ENCODE results near the gene SETBP1. TPM values are rescaled to one million over a fixed set of nuclear protein-coding genes. Genes with fewer than 3 reads are reported as not detected.

The SETBP1 gene
- total RNA-seq, 1 experiment from 2014 or later = 0.05 TPM

DNA sequence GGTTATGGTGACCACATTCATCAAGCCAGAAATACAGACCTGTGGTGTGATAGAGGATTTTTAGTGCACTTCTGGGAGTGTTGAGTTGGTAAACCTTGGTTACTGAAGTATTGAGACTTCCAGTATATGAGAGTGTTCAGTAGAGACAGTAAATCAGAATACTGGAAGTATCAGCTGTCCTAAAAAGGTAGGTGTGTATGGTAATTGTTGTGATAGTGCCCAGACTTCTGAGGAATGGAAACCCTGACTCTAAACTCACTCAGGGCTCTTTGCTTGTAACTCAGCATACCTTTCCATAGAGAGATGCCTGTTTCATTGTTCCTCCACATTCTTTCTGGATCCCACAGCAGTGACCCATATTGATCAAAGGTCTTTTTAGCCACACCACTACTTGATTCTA, 217.1 kb downstream of the SETBP1 start (continued):
- TF ChIP-seq ELF1 (IDR thresholded peaks at IDR 0.05; ENCODE audit: borderline replicate concordance, low read depth) = no peak
- no peak for TF ChIP-seq POLR2AphosphoS5 (IDR thresholded peaks at IDR 0.05; ENCODE audit: low read depth, low read length)
- TF ChIP-seq TCF7L2 (IDR thresholded peaks at IDR 0.05; ENCODE audit: borderline replicate concordance, extremely low read depth, insufficient read depth, insufficient read length) = no peak
- TF ChIP-seq, protein P1, sequence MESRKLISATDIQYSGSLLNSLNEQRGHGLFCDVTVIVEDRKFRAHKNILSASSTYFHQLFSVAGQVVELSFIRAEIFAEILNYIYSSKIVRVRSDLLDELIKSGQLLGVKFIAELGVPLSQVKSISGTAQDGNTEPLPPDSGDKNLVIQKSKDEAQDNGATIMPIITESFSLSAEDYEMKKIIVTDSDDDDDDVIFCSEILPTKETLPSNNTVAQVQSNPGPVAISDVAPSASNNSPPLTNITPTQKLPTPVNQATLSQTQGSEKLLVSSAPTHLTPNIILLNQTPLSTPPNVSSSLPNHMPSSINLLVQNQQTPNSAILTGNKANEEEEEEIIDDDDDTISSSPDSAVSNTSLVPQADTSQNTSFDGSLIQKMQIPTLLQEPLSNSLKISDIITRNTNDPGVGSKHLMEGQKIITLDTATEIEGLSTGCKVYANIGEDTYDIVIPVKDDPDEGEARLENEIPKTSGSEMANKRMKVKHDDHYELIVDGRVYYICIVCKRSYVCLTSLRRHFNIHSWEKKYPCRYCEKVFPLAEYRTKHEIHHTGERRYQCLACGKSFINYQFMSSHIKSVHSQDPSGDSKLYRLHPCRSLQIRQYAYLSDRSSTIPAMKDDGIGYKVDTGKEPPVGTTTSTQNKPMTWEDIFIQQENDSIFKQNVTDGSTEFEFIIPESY (IDR thresholded peaks at IDR 0.05; ENCODE audit: extremely low read depth, insufficient replicate concordance, low read length) = no peak

DNA sequence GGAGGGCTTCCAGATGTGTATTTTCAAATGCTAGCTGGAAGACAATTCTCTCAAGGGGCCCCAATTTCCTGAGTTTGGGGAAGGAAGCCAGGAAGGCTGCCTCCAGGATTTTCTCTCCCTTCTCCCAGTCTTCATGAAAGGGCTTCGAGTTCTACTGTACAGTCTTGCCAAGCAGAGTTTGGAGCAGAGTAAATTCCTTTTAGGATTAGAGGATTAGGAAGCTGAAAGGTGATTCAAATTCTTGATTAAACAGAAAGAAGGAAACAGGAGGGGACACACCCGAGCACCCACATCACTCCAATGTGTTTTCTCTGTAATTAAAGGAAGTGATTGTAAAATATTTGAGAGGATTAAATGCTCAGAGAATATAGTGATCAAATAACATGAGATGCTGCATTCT, 217.8 kb downstream of the SETBP1 start:
- no peak overlapping the region for H3K4me2 ChIP-seq (ENCODE audit: low read length)
- DNase-seq (ENCODE audit: low read depth, low spot score) (no peak), ATAC-seq (no peak)
- RAD21 ChIA-PET (ENCODE audit: low non-redundant PET in 1 of 2, low total read pairs in 2 of 2, uncharacterized antibody in 2 of 2, unreplicated experiment in 2 of 2) = no interaction called here
- TF ChIP-seq, protein P1 (IDR thresholded peaks at IDR 0.05; ENCODE audit: extremely low read depth, insufficient replicate concordance, low read length) = no peak
- TF ChIP-seq EGR1 (IDR thresholded peaks at IDR 0.05; ENCODE audit: low read depth) (no peak), TCF7L2 (IDR thresholded peaks at IDR 0.05; ENCODE audit: borderline replicate concordance, extremely low read depth, insufficient read depth, insufficient read length) (no peak), CBX3 (IDR thresholded peaks at IDR 0.05; ENCODE audit: low read depth) (no peak)
- no TSS peak for BruUV-seq (replicated peaks)
- POLR2A ChIA-PET = no interaction called here
- H3K9me3 ChIP-seq (ENCODE audit: control insufficient read depth in 1 of 2, insufficient read depth in 1 of 2, low read depth in 1 of 2, low read length in 2 of 2) = peaks cover 14 to 15% of the 10 kb centered on the region in 2 experiments; a peak in 2 of 4 replicates
- H3K4me3 ChIP-seq (replicated peaks in 1 of 2; ENCODE audit: low read depth in 1 of 2, low read length in 2 of 2) = no peak overlapping the region
- intact Hi-C loops (cut with micrococcal nuclease) = no loop called here
- no peak overlapping the region for H3K9ac ChIP-seq (ENCODE audit: low read length)
- CTCF ChIA-PET = no interaction called here
- H3K27ac ChIP-seq (ENCODE audit: low read depth, low read length) = no peak overlapping the region
- no peaks in the 10 kb centered on the region for H4K20me1 ChIP-seq (ENCODE audit: insufficient read depth)
- no peaks in the 10 kb centered on the region for H3K27me3 ChIP-seq (ENCODE audit: insufficient read depth, low read length)
- H3K79me2 ChIP-seq (ENCODE audit: insufficient read depth, low read length) = no peaks in the 10 kb centered on the region
- H3K36me3 ChIP-seq (ENCODE audit: control insufficient read depth in 1 of 2, insufficient read depth in 2 of 2, low read length in 2 of 2) = no peaks in the 10 kb centered on the region
- H2AFZ ChIP-seq (ENCODE audit: low read depth, low read length, poor library complexity, severe bottlenecking) = no peak overlapping the region
- H3K4me1 ChIP-seq (ENCODE audit: control insufficient read depth in 1 of 2, insufficient read depth in 2 of 2, low read length in 2 of 2) = no peaks in the 10 kb centered on the region
- H3K9me2 ChIP-seq (ENCODE audit: insufficient read depth) = no peaks in the 10 kb centered on the region
